NCI-H748 treated with DMSO at 0.1 percent for 48 hours (cell line): ENCODE data around the gene KIAA1217.

Experiments
- DNase-seq: peaks from one replicate; lab custom pipeline; 2025; lab: John Stamatoyannopoulos, UW

Gene KIAA1217

GRCh38 chr10:24590697-24591457 lies 381.9 kb downstream of the KIAA1217 start:
- DNase-seq = no peak

GRCh38 chr10:24596217-24596930 lies 387.4 kb downstream of the KIAA1217 start:
- no peak for DNase-seq

- no peak for DNase-seq
Measured at GRCh38 chr10:24597426-24597825, 388.5 kb downstream of the KIAA1217 start.
